ENCODE measurements around the gene PPP2R2B.
A peak's percentile ranks its signal among the peaks of the same experiment; 100 is the strongest.

PPP2R2B gene

GRCh38 chr5:146888351-146888978, 9.9 kb upstream of the PPP2R2B start:
- no peak for TF ChIP-seq CTCF (IDR thresholded peaks at IDR 0.05; ENCODE audit: insufficient read depth, missing control alignments)
- DNase-seq (ENCODE audit: insufficient read length, low spot score) (no peak), FAIRE-seq (no peak)

GRCh38 chr5:146884066-146884626, 5.6 kb upstream of the PPP2R2B start:
- no peak for TF ChIP-seq CTCF (IDR thresholded peaks at IDR 0.05; ENCODE audit: insufficient read depth, missing control alignments)
- FAIRE-seq (no peak), DNase-seq (ENCODE audit: insufficient read length, low spot score) (no peak)

GRCh38 chr5:146883511-146883910, 5.0 kb upstream of the PPP2R2B start:
- FAIRE-seq (no peak), DNase-seq (ENCODE audit: insufficient read length, low spot score) (no peak)
- TF ChIP-seq CTCF (IDR thresholded peaks at IDR 0.05; ENCODE audit: insufficient read depth, missing control alignments): no peak

- FAIRE-seq: no peak
- DNase-seq (ENCODE audit: insufficient read length, low spot score): no peak
- TF ChIP-seq CTCF (IDR thresholded peaks at IDR 0.05; ENCODE audit: insufficient read depth, missing control alignments): no peak
These were observed 2.4 kb upstream of the PPP2R2B start for GRCh38 chr5:146880966-146881365.

- no peak for TF ChIP-seq CTCF (IDR thresholded peaks at IDR 0.05; ENCODE audit: insufficient read depth, missing control alignments)
- FAIRE-seq: no peak
- DNase-seq (ENCODE audit: insufficient read length, low spot score): peak; percentile 33
These were observed 628 bp downstream of the PPP2R2B start for GRCh38 chr5:146877783-146878475.

GRCh38 chr5:146877178-146877681, 1.3 kb downstream of the PPP2R2B start:
- DNase-seq (ENCODE audit: insufficient read length, low spot score): no peak
- TF ChIP-seq CTCF (IDR thresholded peaks at IDR 0.05; ENCODE audit: insufficient read depth, missing control alignments): no peak

More at GRCh38 chr5:146877178-146877681, 1.3 kb downstream of the PPP2R2B start:
- no peak for FAIRE-seq
